GM12878 (cell line): ENCODE results near the gene SMOC2.

ENCODE experiments used
- CEBPZ ChIP-seq: fragments of 150-350 bp; IDR thresholded peaks from 2 replicates; pipeline ENCODE4 v1.6.1; 2016; ENCODE audit warnings: low read depth, low read length
- CTCF ChIP-seq, 3 experiments: IDR thresholded peaks in 2 of 3; conservative IDR thresholded peaks in 1 of 3; 2 replicates each; pipeline ENCODE4 v1.5.1; 2011; ENCODE audit warnings: low read depth in 3 of 3, low read length in 3 of 3, mild to moderate bottlenecking in 3 of 3, control low read depth in 2 of 3, moderate library complexity in 2 of 3, inconsistent platforms in 1 of 3, mixed read lengths in 1 of 3; ENCODE audit not compliant: control insufficient read depth in 2 of 3, insufficient read depth in 1 of 3; ENCODE audit errors: extremely low read depth in 1 of 3
- EP300 ChIP-seq, 2 experiments: fragments of 150-350 bp in 1 of 2; IDR thresholded peaks; 2 replicates each; pipeline ENCODE4 v1.6.1; 2011 to 2012; ENCODE audit warnings: low read depth in 2 of 2, low read length in 2 of 2, borderline replicate concordance in 1 of 2, improper control_type of control experiment in 1 of 2, inconsistent platforms in 1 of 2; ENCODE audit not compliant: control insufficient read depth in 1 of 2
- EZH2 ChIP-seq: IDR thresholded peaks from 2 replicates; pipeline ENCODE4 v1.6.1; 2012; ENCODE audit warnings: low read depth, mild to moderate bottlenecking, control low read depth, inconsistent platforms, low read length, borderline replicate concordance; ENCODE audit not compliant: control insufficient read depth
- FOXM1 ChIP-seq: IDR thresholded peaks from 2 replicates; pipeline ENCODE4 v1.6.1; 2012; ENCODE audit warnings: low read depth, mild to moderate bottlenecking, inconsistent platforms, low read length, moderate library complexity
- PML ChIP-seq: IDR thresholded peaks from 2 replicates; pipeline ENCODE4 v1.6.1; 2012; ENCODE audit warnings: low read length, inconsistent platforms
- POLR2A ChIP-seq: IDR thresholded peaks from 2 replicates; pipeline ENCODE4 v1.6.1; 2011; ENCODE audit warnings: low read depth, mild to moderate bottlenecking, low read length
- POLR2AphosphoS5 ChIP-seq: IDR thresholded peaks from 2 replicates; pipeline ENCODE4 v1.6.1; 2011; ENCODE audit warnings: mild to moderate bottlenecking, low read length, inconsistent platforms
- SMC3 ChIP-seq: IDR thresholded peaks from 2 replicates; pipeline ENCODE4 v1.6.1; 2011; ENCODE audit warnings: low read length, improper control_type of control experiment, borderline replicate concordance
- TCF12 ChIP-seq: IDR thresholded peaks from 2 replicates; pipeline ENCODE4 v1.6.1; 2011; ENCODE audit warnings: low read depth, mild to moderate bottlenecking, low read length
- TCF3 ChIP-seq: IDR thresholded peaks from 2 replicates; pipeline ENCODE4 v1.6.1; 2012; ENCODE audit warnings: low read depth, mild to moderate bottlenecking, low read length, borderline replicate concordance; ENCODE audit not compliant: insufficient read depth
- USF1 ChIP-seq: IDR thresholded peaks from 2 replicates; pipeline ENCODE4 v1.6.1; 2011; ENCODE audit warnings: borderline replicate concordance, low read depth, mild to moderate bottlenecking, moderate library complexity, mixed read lengths, low read length; ENCODE audit not compliant: insufficient read depth; ENCODE audit errors: extremely low read length
- YY1 ChIP-seq: IDR thresholded peaks from 2 replicates; pipeline ENCODE4 v1.6.1; 2011; ENCODE audit warnings: low read depth, mild to moderate bottlenecking, low read length

GRCh38 chr6:168518867-168519266 is 77.9 kb downstream of the SMOC2 start:
- TF ChIP-seq TCF3 (no peak), TCF12 (no peak), EZH2 (no peak), USF1 (no peak), POLR2A (no peak), POLR2AphosphoS5 (no peak), PML (no peak), CTCF (IDR thresholded peaks at IDR 0.05 in 2 of 3, conservative IDR thresholded peaks at IDR 0.05 in 1 of 3; ENCODE audit: control insufficient read depth in 2 of 3, extremely low read depth in 1 of 3, insufficient read depth in 1 of 3, low read depth in 3 of 3, low read length in 3 of 3) (no peak), FOXM1 (no peak), YY1 (no peak), SMC3 (no peak), CEBPZ (no peak), EP300 (IDR thresholded peaks at IDR 0.05; ENCODE audit: borderline replicate concordance in 1 of 2, control insufficient read depth in 1 of 2, low read depth in 2 of 2, low read length in 2 of 2) (no peak)
